Loucy (cell line): ENCODE data around the gene TOP2A.

ENCODE experiments used
- CTCF ChIP-seq: fragments of 200-600 bp; sonication (generic); conservative IDR thresholded peaks from 2 replicates; pipeline ENCODE4 v1.5.1; 2014; ENCODE audit warnings: mild to moderate bottlenecking, antibody characterized with exemption, low read length
- EZH2phosphoT487 ChIP-seq: fragments of 200-600 bp; IDR thresholded peaks from 2 replicates; pipeline ENCODE4 v1.6.1; 2018; ENCODE audit warnings: antibody characterized with exemption, mild to moderate bottlenecking, moderate library complexity, borderline replicate concordance

- TF ChIP-seq EZH2phosphoT487 (no peak), CTCF (no peak)
These were observed 46.7 kb upstream of the TOP2A start for GRCh38 chr17:40464392-40464855.
